ENCODE results near the gene MYPN. TPM values are rescaled to one million over a fixed set of nuclear protein-coding genes. Genes with fewer than 3 reads are reported as not detected.

The MYPN gene
- total RNA-seq, 1 donor from 2014 or later: not detected

- no peaks in the 10 kb centered on the region for H3K36me3 Mint-ChIP-seq (ENCODE audit: low read depth)
- peaks cover 13% of the 10 kb centered on the region for H3K27me3 Mint-ChIP-seq
- no peaks in the 10 kb centered on the region for H3K4me1 Mint-ChIP-seq
- intact Hi-C loops (cut with micrococcal nuclease): no loop called here
- H3K9me3 Mint-ChIP-seq: no peaks in the 10 kb centered on the region
- no peak for DNase-seq
- H3K4me3 Mint-ChIP-seq: no peak overlapping the region
- no peak overlapping the region for H3K27ac Mint-ChIP-seq
Measured at GRCh38 chr10:68222391-68222790, 113.1 kb downstream of the MYPN start.

- no peaks in the 10 kb centered on the region for H3K4me1 Mint-ChIP-seq
- H3K27ac Mint-ChIP-seq: no peak overlapping the region
- H3K27me3 Mint-ChIP-seq: peaks cover 19% of the 10 kb centered on the region
- no peak for DNase-seq
- intact Hi-C loops (cut with micrococcal nuclease): no loop called here
- no peaks in the 10 kb centered on the region for H3K36me3 Mint-ChIP-seq (ENCODE audit: low read depth)
- no peaks in the 10 kb centered on the region for H3K9me3 Mint-ChIP-seq
- H3K4me3 Mint-ChIP-seq: no peak overlapping the region
Measured at GRCh38 chr10:68223535-68224165, 114.4 kb downstream of the MYPN start.

- no peaks in the 10 kb centered on the region for H3K36me3 Mint-ChIP-seq (ENCODE audit: low read depth)
- no peaks in the 10 kb centered on the region for H3K9me3 Mint-ChIP-seq
- peaks cover 23% of the 10 kb centered on the region for H3K27me3 Mint-ChIP-seq
- no peaks in the 10 kb centered on the region for H3K4me1 Mint-ChIP-seq
- no peak for DNase-seq
- H3K4me3 Mint-ChIP-seq: no peak overlapping the region
- no peak overlapping the region for H3K27ac Mint-ChIP-seq
- intact Hi-C loops (cut with micrococcal nuclease): no loop called here
Measured at GRCh38 chr10:68224810-68225209, 115.5 kb downstream of the MYPN start.

- H3K27ac Mint-ChIP-seq: no peak overlapping the region
- DNase-seq: no peak
- H3K4me3 Mint-ChIP-seq: no peak overlapping the region
- peaks cover 45% of the 10 kb centered on the region for H3K27me3 Mint-ChIP-seq
- no peaks in the 10 kb centered on the region for H3K9me3 Mint-ChIP-seq
- H3K4me1 Mint-ChIP-seq: peaks cover 6% of the 10 kb centered on the region
- intact Hi-C loops (cut with micrococcal nuclease): no loop called here
- H3K36me3 Mint-ChIP-seq (ENCODE audit: low read depth): no peaks in the 10 kb centered on the region
Measured at GRCh38 chr10:68230268-68230667, 121.0 kb downstream of the MYPN start.

GRCh38 chr10:68231106-68231816 lies 122.0 kb downstream of the MYPN start:
- peaks cover 6% of the 10 kb centered on the region for H3K4me1 Mint-ChIP-seq
- H3K27ac Mint-ChIP-seq: no peak overlapping the region
- H3K4me3 Mint-ChIP-seq: peak overlapping the region; percentile 83
- peaks cover 50% of the 10 kb centered on the region for H3K27me3 Mint-ChIP-seq
- intact Hi-C loops (cut with micrococcal nuclease): no loop called here
- no peaks in the 10 kb centered on the region for H3K36me3 Mint-ChIP-seq (ENCODE audit: low read depth)
- DNase-seq: peak; percentile 82
- no peaks in the 10 kb centered on the region for H3K9me3 Mint-ChIP-seq

- no peak for DNase-seq
- no peaks in the 10 kb centered on the region for H3K36me3 Mint-ChIP-seq (ENCODE audit: low read depth)
- H3K4me1 Mint-ChIP-seq: peaks cover 6% of the 10 kb centered on the region
- H3K4me3 Mint-ChIP-seq: peak within 1 kb of the TSS; percentile 83
- peaks cover 50% of the 10 kb centered on the region for H3K27me3 Mint-ChIP-seq
- no peak within 1 kb of the TSS for H3K27ac Mint-ChIP-seq
- intact Hi-C loops (cut with micrococcal nuclease): no loop called here
- H3K9me3 Mint-ChIP-seq: no peaks in the 10 kb centered on the region
Measured at GRCh38 chr10:68231817-68232251, 122.5 kb downstream of the MYPN start, which contains the start of gene ATOH7. TSS of gene ATOH7 (minus strand) at chr10:68232113. CDS start at chr10:68231677, 436 bp downstream.

- Mint-ChIP-seq H3K27ac (no peak overlapping the region), H3K4me3 (no peak overlapping the region), H3K4me1 (peaks cover 6% of the 10 kb centered on the region), H3K9me3 (no peaks in the 10 kb centered on the region), H3K36me3 (ENCODE audit: low read depth) (no peaks in the 10 kb centered on the region), H3K27me3 (peaks cover 41% of the 10 kb centered on the region)
- intact Hi-C loops (cut with micrococcal nuclease): no loop called here
- no peak for DNase-seq
Measured at GRCh38 chr10:68233046-68233445, 123.8 kb downstream of the MYPN start.

- intact Hi-C loops (cut with micrococcal nuclease): no loop called here
- Mint-ChIP-seq H3K4me1 (peaks cover 6% of the 10 kb centered on the region), H3K9me3 (no peaks in the 10 kb centered on the region), H3K36me3 (ENCODE audit: low read depth) (no peaks in the 10 kb centered on the region), H3K4me3 (no peak overlapping the region), H3K27me3 (peaks cover 27% of the 10 kb centered on the region), H3K27ac (no peak overlapping the region)
- no peak for DNase-seq
Measured at GRCh38 chr10:68235111-68235510, 125.8 kb downstream of the MYPN start.

- Mint-ChIP-seq H3K27ac (no peak overlapping the region), H3K4me1 (peaks cover 6% of the 10 kb centered on the region), H3K27me3 (peaks cover 26% of the 10 kb centered on the region), H3K4me3 (no peak overlapping the region), H3K36me3 (ENCODE audit: low read depth) (no peaks in the 10 kb centered on the region), H3K9me3 (no peaks in the 10 kb centered on the region)
- intact Hi-C loops (cut with micrococcal nuclease): no loop called here
- DNase-seq: no peak
Measured at GRCh38 chr10:68235581-68235980, 126.3 kb downstream of the MYPN start.

- H3K27ac Mint-ChIP-seq: no peak overlapping the region
- no peak overlapping the region for H3K4me3 Mint-ChIP-seq
- H3K9me3 Mint-ChIP-seq: no peaks in the 10 kb centered on the region
- no peaks in the 10 kb centered on the region for H3K36me3 Mint-ChIP-seq (ENCODE audit: low read depth)
- DNase-seq: no peak
- no peaks in the 10 kb centered on the region for H3K4me1 Mint-ChIP-seq
- intact Hi-C loops (cut with micrococcal nuclease): no loop called here
- peaks cover 17% of the 10 kb centered on the region for H3K27me3 Mint-ChIP-seq
Measured at GRCh38 chr10:68237173-68237572, 127.9 kb downstream of the MYPN start.

- Mint-ChIP-seq H3K27ac (no peak overlapping the region), H3K27me3 (peaks cover 9% of the 10 kb centered on the region), H3K4me1 (no peaks in the 10 kb centered on the region), H3K36me3 (ENCODE audit: low read depth) (no peaks in the 10 kb centered on the region), H3K9me3 (no peaks in the 10 kb centered on the region), H3K4me3 (no peak overlapping the region)
- no peak for DNase-seq
- intact Hi-C loops (cut with micrococcal nuclease): no loop called here
Measured at GRCh38 chr10:68238371-68238770, 129.1 kb downstream of the MYPN start.

GRCh38 chr10:68239069-68239468 lies 129.8 kb downstream of the MYPN start:
- intact Hi-C loops (cut with micrococcal nuclease): no loop called here
- Mint-ChIP-seq H3K9me3 (no peaks in the 10 kb centered on the region), H3K27me3 (peaks cover 5% of the 10 kb centered on the region), H3K36me3 (ENCODE audit: low read depth) (no peaks in the 10 kb centered on the region), H3K4me1 (no peaks in the 10 kb centered on the region), H3K4me3 (no peak overlapping the region), H3K27ac (no peak overlapping the region)
- no peak for DNase-seq

GRCh38 chr10:68239596-68240150 lies 130.4 kb downstream of the MYPN start:
- Mint-ChIP-seq H3K27ac (no peak overlapping the region), H3K9me3 (no peaks in the 10 kb centered on the region), H3K4me3 (no peak overlapping the region), H3K4me1 (no peaks in the 10 kb centered on the region), H3K27me3 (peaks cover 5% of the 10 kb centered on the region), H3K36me3 (ENCODE audit: low read depth) (no peaks in the 10 kb centered on the region)
- DNase-seq: no peak
- intact Hi-C loops (cut with micrococcal nuclease): no loop called here

- Mint-ChIP-seq H3K4me3 (no peak overlapping the region), H3K27me3 (peaks cover 3% of the 10 kb centered on the region), H3K36me3 (ENCODE audit: low read depth) (no peaks in the 10 kb centered on the region), H3K9me3 (no peaks in the 10 kb centered on the region), H3K27ac (no peak overlapping the region), H3K4me1 (no peaks in the 10 kb centered on the region)
- no peak for DNase-seq
- intact Hi-C loops (cut with micrococcal nuclease): no loop called here
Measured at GRCh38 chr10:68242051-68242450, 132.8 kb downstream of the MYPN start.
